ENCODE measurements around the gene C12orf42.

- TF ChIP-seq POLR2A (IDR thresholded peaks at IDR 0.05) (no peak), CTCF (IDR thresholded peaks at IDR 0.05) (no peak)
Measured at GRCh38 chr12:103313894-103314293, 181.9 kb downstream of the C12orf42 start.

All from uterus (tissue), 2 donors.